Measurements from ENCODE around the gene MMADHC.
"Not testable (repeated sequence)": the region's sequence is repeated elsewhere in the genome, so short reads cannot be mapped to it uniquely, and the experiment has no call there.

The MMADHC gene

GRCh38 chr2:149595056-149595963 is 7.7 kb upstream of the MMADHC start:
- DNase-seq (ENCODE audit: low read depth) = no peak

- no peak for DNase-seq (ENCODE audit: low read depth)
These were observed 6.8 kb upstream of the MMADHC start for GRCh38 chr2:149594411-149594810.

- DNase-seq (ENCODE audit: low read depth) = no peak
These were observed 444 bp upstream of the MMADHC start for GRCh38 chr2:149587950-149588487.

GRCh38 chr2:149586898-149587219 is 716 bp downstream of the MMADHC start:
- no peak for DNase-seq (ENCODE audit: low read depth)

GRCh38 chr2:149586063-149586462 is 1.5 kb downstream of the MMADHC start:
- DNase-seq (ENCODE audit: low read depth) = no peak

GRCh38 chr2:149585166-149585885 is 2.2 kb downstream of the MMADHC start:
- no peak for DNase-seq (ENCODE audit: low read depth)

- no peak for DNase-seq (ENCODE audit: low read depth)
These were observed 7.3 kb downstream of the MMADHC start for GRCh38 chr2:149579972-149580882.

GRCh38 chr2:149577269-149577668 is 10.3 kb downstream of the MMADHC start:
- DNase-seq (ENCODE audit: low read depth) = no peak

- no peak for DNase-seq (ENCODE audit: low read depth)
These were observed 11.8 kb downstream of the MMADHC start for GRCh38 chr2:149575752-149576151.

GRCh38 chr2:149575277-149575676 is 12.3 kb downstream of the MMADHC start:
- DNase-seq (ENCODE audit: low read depth) = no peak

GRCh38 chr2:149573760-149574159 is 13.8 kb downstream of the MMADHC start:
- DNase-seq (ENCODE audit: low read depth) = no peak

- DNase-seq (ENCODE audit: low read depth) = no peak
These were observed 15.2 kb downstream of the MMADHC start for GRCh38 chr2:149572102-149572953.

GRCh38 chr2:149568138-149568537 is 19.4 kb downstream of the MMADHC start:
- DNase-seq (ENCODE audit: low read depth) = no peak

GRCh38 chr2:149566652-149567051 is 20.9 kb downstream of the MMADHC start:
- DNase-seq (ENCODE audit: low read depth) = no peak

GRCh38 chr2:149565625-149566024 is 21.9 kb downstream of the MMADHC start:
- not testable (repeated sequence) for DNase-seq (ENCODE audit: low read depth)

- no peak for DNase-seq (ENCODE audit: low read depth)
These were observed 22.6 kb downstream of the MMADHC start for GRCh38 chr2:149564983-149565382.

- no peak for DNase-seq (ENCODE audit: low read depth)
These were observed 23.5 kb downstream of the MMADHC start for GRCh38 chr2:149564097-149564496.

GRCh38 chr2:149562324-149562723 is 25.3 kb downstream of the MMADHC start:
- no peak for DNase-seq (ENCODE audit: low read depth)

GRCh38 chr2:149561309-149561926 is 26.2 kb downstream of the MMADHC start:
- DNase-seq (ENCODE audit: low read depth) = no peak

GRCh38 chr2:149559341-149560068 is 28.1 kb downstream of the MMADHC start:
- DNase-seq (ENCODE audit: low read depth) = no peak
